Heart left ventricle (tissue), 13 donors: ENCODE results near the gene SLC11A2.

Source experiments
- POLR2A ChIP-seq, 2 donors: fragments of 450-650 bp; IDR thresholded peaks; one replicate each; pipeline ENCODE4 v1.6.1; 2017; ENCODE audit warnings: antibody characterized with exemption in 2 of 2, mild to moderate bottlenecking in 2 of 2, moderate library complexity in 2 of 2
- TF ChIP-seq, protein P1 (sequence below), 12 donors: fragments of 200-600 bp; sonication (generic) in 4 of 12; IDR thresholded peaks; one replicate each; pipeline versions ENCODE4 v1.5.0 to v1.8.0; 2018 to 2022; ENCODE audit warnings: antibody characterized with exemption in 12 of 12, mild to moderate bottlenecking in 5 of 12
- donor health status: ischemic (EF 13 %, LVEDD 7.1; RV severe dilation, severe dysfunction).
- donor health status: DM: no; HTN: yes; CAD: no.
- donor health status: DM: no; HTN: no; CAD: no.
- donor health status: ischemic (EF 25% LVEDD 6.9; RV normal size, moderate dysfunction).
- donor health status: ischemic (EF 25% LVEDD 5.7; RV mildly dilated, moderate dysfunction).
- donor health status: ischemic (EF 35%, LVEDD 5.7; RV mildly dilated, moderate dysfunction).
- donor health status: nonischemic (EF 11% LVEDD 7.7; RV severe dilation, severe dysfunction).
- donor health status: DM: yes; HTN: yes; CAD: no.
- donor health status: PGD.
- donor health status: ischemic (EF 29% LVEDD 5.4; RV normal size, mild dysfunction).
- donor health status: nonischemic (EF 23%, LVEDD 6.1; RV moderate dilation, normal function).

DNA sequence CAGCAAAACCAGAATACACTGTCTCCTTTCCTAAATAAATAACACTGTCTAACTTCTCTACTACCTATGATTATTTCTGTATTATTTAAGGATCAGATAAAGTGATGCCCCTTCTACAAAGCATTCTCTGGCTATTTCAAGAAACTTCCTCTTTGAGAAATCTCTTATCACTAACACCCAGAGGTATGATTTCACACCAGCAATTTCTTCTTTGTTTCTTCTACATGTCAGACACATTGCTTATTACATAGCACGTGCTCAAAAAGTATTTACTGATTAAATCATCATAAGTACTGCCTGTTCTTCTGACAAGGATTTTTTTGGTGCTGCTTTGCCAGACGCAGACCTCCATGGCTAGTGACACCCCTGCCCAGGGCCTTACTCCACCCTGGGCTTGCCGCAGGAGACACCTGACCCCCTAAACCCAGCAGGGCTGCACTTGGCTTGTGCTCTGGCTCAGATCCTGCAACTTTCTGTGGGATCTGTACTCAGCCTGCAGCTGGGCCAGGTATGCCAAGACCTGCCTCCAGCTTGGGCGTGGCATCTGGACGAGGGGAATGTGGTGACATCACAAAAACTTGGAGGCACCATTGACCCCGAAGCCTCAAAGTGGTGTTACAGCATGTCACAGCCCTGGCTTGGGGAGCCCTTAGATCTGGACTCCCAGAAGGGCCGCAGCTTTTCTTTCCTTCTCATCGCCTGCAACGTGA, 89.2 kb downstream of the SLC11A2 start:
- TF ChIP-seq, protein P1, sequence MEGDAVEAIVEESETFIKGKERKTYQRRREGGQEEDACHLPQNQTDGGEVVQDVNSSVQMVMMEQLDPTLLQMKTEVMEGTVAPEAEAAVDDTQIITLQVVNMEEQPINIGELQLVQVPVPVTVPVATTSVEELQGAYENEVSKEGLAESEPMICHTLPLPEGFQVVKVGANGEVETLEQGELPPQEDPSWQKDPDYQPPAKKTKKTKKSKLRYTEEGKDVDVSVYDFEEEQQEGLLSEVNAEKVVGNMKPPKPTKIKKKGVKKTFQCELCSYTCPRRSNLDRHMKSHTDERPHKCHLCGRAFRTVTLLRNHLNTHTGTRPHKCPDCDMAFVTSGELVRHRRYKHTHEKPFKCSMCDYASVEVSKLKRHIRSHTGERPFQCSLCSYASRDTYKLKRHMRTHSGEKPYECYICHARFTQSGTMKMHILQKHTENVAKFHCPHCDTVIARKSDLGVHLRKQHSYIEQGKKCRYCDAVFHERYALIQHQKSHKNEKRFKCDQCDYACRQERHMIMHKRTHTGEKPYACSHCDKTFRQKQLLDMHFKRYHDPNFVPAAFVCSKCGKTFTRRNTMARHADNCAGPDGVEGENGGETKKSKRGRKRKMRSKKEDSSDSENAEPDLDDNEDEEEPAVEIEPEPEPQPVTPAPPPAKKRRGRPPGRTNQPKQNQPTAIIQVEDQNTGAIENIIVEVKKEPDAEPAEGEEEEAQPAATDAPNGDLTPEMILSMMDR (IDR thresholded peaks at IDR 0.05): no peak
- no peak for TF ChIP-seq POLR2A (IDR thresholded peaks at IDR 0.05)
